H9 (cell line): ENCODE data around the gene FSIP1. TPM values are rescaled to one million over a fixed set of nuclear protein-coding genes. Genes with fewer than 3 reads are reported as not detected.
A peak's percentile ranks its signal among the peaks of the same experiment; 100 is the strongest.

ENCODE experiments used
- DNase-seq: peaks from one replicate; pipeline ENCODE4 v3.0.0-alpha.2; 2017
- H2AFZ ChIP-seq: one replicate; pipeline ENCODE4 v1.6.1; 2013; ENCODE audit warnings: mild to moderate bottlenecking, low read length, control low read depth, moderate library complexity
- H2AK5ac ChIP-seq: 2 replicates; pipeline ENCODE4 v1.6.1; 2013; ENCODE audit warnings: low read length, control low read depth, mixed read lengths; ENCODE audit not compliant: insufficient read length
- H2BK120ac ChIP-seq: one replicate; pipeline ENCODE4 v1.6.1; 2013; ENCODE audit warnings: low read depth, mild to moderate bottlenecking, low read length, control low read depth, inconsistent platforms; ENCODE audit not compliant: poor library complexity, severe bottlenecking
- H2BK12ac ChIP-seq: 2 replicates; pipeline ENCODE4 v1.6.1; 2013; ENCODE audit warnings: low read length, control low read depth, mixed read lengths, low read depth; ENCODE audit not compliant: insufficient read length
- H2BK15ac ChIP-seq: 2 replicates; pipeline ENCODE4 v1.6.1; 2013; ENCODE audit warnings: low read depth, low read length, control low read depth
- H2BK20ac ChIP-seq: one replicate; pipeline ENCODE4 v1.6.1; 2013; ENCODE audit warnings: low read depth, mild to moderate bottlenecking, low read length, control low read depth, inconsistent platforms; ENCODE audit not compliant: poor library complexity, severe bottlenecking
- H2BK5ac ChIP-seq: 2 replicates; pipeline ENCODE4 v1.6.1; 2013; ENCODE audit warnings: low read length, control low read depth, mixed read lengths; ENCODE audit not compliant: insufficient read length
- H3K14ac ChIP-seq: 2 replicates; pipeline ENCODE4 v1.6.1; 2013; ENCODE audit warnings: low read length, control low read depth; ENCODE audit not compliant: insufficient read depth
- H3K18ac ChIP-seq: 2 replicates; pipeline ENCODE4 v1.6.1; 2013; ENCODE audit warnings: low read depth, mild to moderate bottlenecking, mixed read lengths, low read length, control low read depth; ENCODE audit not compliant: insufficient read length
- H3K23ac ChIP-seq: 2 replicates; pipeline ENCODE4 v1.6.1; 2013; ENCODE audit warnings: low read length, control low read depth, mixed read lengths, low read depth; ENCODE audit not compliant: insufficient read length
- H3K23me2 ChIP-seq: 2 replicates; pipeline ENCODE4 v1.6.1; 2013; ENCODE audit warnings: low read depth, mild to moderate bottlenecking, mixed read lengths, low read length, control low read depth; ENCODE audit not compliant: insufficient read length, poor library complexity, severe bottlenecking
- H3K27ac ChIP-seq: 2 replicates; pipeline ENCODE4 v1.5.1; 2013; ENCODE audit warnings: low read length, control low read depth, mixed read lengths, low read depth; ENCODE audit not compliant: insufficient read length
- H3K27me3 ChIP-seq: 2 replicates; pipeline ENCODE4 v1.6.1; 2013; ENCODE audit warnings: low read length, control low read depth, inconsistent platforms; ENCODE audit not compliant: insufficient read depth
- H3K4ac ChIP-seq: 2 replicates; pipeline ENCODE4 v1.6.1; 2013; ENCODE audit warnings: low read depth, mild to moderate bottlenecking, control low read depth, inconsistent platforms, low read length, moderate library complexity
- H3K4me1 ChIP-seq: 2 replicates; pipeline ENCODE4 v1.6.1; 2013; ENCODE audit warnings: low read length, control low read depth, inconsistent platforms; ENCODE audit not compliant: insufficient read depth
- H3K4me2 ChIP-seq: 2 replicates; pipeline ENCODE4 v1.6.1; 2013; ENCODE audit warnings: low read length, control low read depth, mixed read lengths; ENCODE audit not compliant: insufficient read length, insufficient read depth
- H3K56ac ChIP-seq: 2 replicates; pipeline ENCODE4 v1.6.1; 2013; ENCODE audit warnings: low read depth, mild to moderate bottlenecking, mixed read lengths, low read length, control low read depth; ENCODE audit not compliant: insufficient read length
- H3K79me1 ChIP-seq: 2 replicates; pipeline ENCODE4 v1.6.1; 2013; ENCODE audit warnings: low read depth, mild to moderate bottlenecking, moderate library complexity, low read length, control low read depth, inconsistent platforms; ENCODE audit not compliant: insufficient read depth, poor library complexity, severe bottlenecking
- H3K79me2 ChIP-seq: 2 replicates; pipeline ENCODE4 v1.6.1; 2013; ENCODE audit warnings: low read length, control low read depth, inconsistent platforms; ENCODE audit not compliant: insufficient read depth
- H3K9ac ChIP-seq: 2 replicates; pipeline ENCODE4 v1.6.1; 2013; ENCODE audit warnings: low read length, control low read depth, mixed read lengths; ENCODE audit not compliant: insufficient read length; ENCODE audit errors: extremely low read depth
- H3K9me3 ChIP-seq: one replicate; pipeline ENCODE4 v1.6.1; 2013; ENCODE audit warnings: low read depth, low read length, inconsistent platforms; ENCODE audit not compliant: control insufficient read depth
- H3T11ph ChIP-seq: one replicate; pipeline ENCODE4 v1.6.1; 2013; ENCODE audit warnings: mild to moderate bottlenecking, low read length, control low read depth, inconsistent platforms
- H4K20me1 ChIP-seq: one replicate; pipeline ENCODE4 v1.6.1; 2013; ENCODE audit not compliant: control insufficient read depth, insufficient read length, insufficient read depth
- H4K5ac ChIP-seq: 2 replicates; pipeline ENCODE4 v1.6.1; 2013; ENCODE audit warnings: low read depth, mild to moderate bottlenecking, mixed read lengths, low read length, control low read depth; ENCODE audit not compliant: insufficient read length
- H4K8ac ChIP-seq: replicated peaks from 2 replicates; pipeline ENCODE4 v1.6.1; 2013; ENCODE audit warnings: low read length, control low read depth, mixed read lengths, low read depth; ENCODE audit not compliant: insufficient read length
- H4K91ac ChIP-seq: 2 replicates; pipeline ENCODE4 v1.6.1; 2013; ENCODE audit warnings: low read depth, mild to moderate bottlenecking, moderate library complexity, mixed read lengths, low read length, control low read depth; ENCODE audit not compliant: insufficient read length
- H3K27ac Mint-ChIP-seq, 3 experiments: 2 replicates in 2 of 3; 3 replicates in 1 of 3; pipeline ENCODE4 v1.8.0; 2020 to 2021; ENCODE audit warnings: mixed read lengths in 3 of 3, mild to moderate bottlenecking in 1 of 3, moderate library complexity in 1 of 3
- H3K27me3 Mint-ChIP-seq: 2 replicates; pipeline ENCODE4 v1.8.0; 2021; ENCODE audit warnings: low read depth, mild to moderate bottlenecking, moderate library complexity, mixed read lengths
- H3K36me3 Mint-ChIP-seq, 3 experiments: 2 replicates in 2 of 3; 3 replicates in 1 of 3; pipeline ENCODE4 v1.8.0; 2020 to 2021; ENCODE audit warnings: low read depth in 3 of 3, mixed read lengths in 3 of 3; ENCODE audit not compliant: insufficient read depth in 1 of 3
- H3K4me1 Mint-ChIP-seq, 2 experiments: 2 replicates each; pipeline ENCODE4 v1.8.0; 2020; ENCODE audit warnings: mixed read lengths in 2 of 2
- H3K4me3 Mint-ChIP-seq, 2 experiments: 2 replicates in 1 of 2; 3 replicates in 1 of 2; pipeline ENCODE4 v1.8.0; 2020 to 2021; ENCODE audit warnings: mild to moderate bottlenecking in 2 of 2, mixed read lengths in 2 of 2, moderate library complexity in 1 of 2
- H3K9me3 Mint-ChIP-seq, 2 experiments: 2 replicates in 1 of 2; 3 replicates in 1 of 2; pipeline ENCODE4 v1.8.0; 2020; ENCODE audit warnings: mild to moderate bottlenecking in 2 of 2, mixed read lengths in 2 of 2, moderate library complexity in 1 of 2
- WGBS: extraction: QIAGEN DNeasy Blood & Tissue Kit; methylation state at CpG from one replicate; pipeline ENCODE4 v1.1.7; 2013; ENCODE audit warnings: missing lambda C conversion rate, low lambda C conversion rate, mixed read lengths; ENCODE audit not compliant: insufficient read length; ENCODE audit errors: extremely low coverage; 5-methylcytosine and 5-hydroxymethylcytosine counted together
- total RNA-seq: library from RNA; stranded (reverse); gene quantifications from 2 replicates; pipeline ENCODE4 v1.2.1, GENCODE V29; 2021
- TF ChIP-seq, protein P1 (sequence below): fragments of 200-600 bp; sonication (generic); conservative IDR thresholded peaks from 3 replicates; pipeline ENCODE4 v1.8.0; 2021; ENCODE audit warnings: antibody characterized with exemption, mild to moderate bottlenecking

FSIP1 gene
- total RNA-seq, 1 experiment from 2014 or later, result 0.96 TPM

DNA sequence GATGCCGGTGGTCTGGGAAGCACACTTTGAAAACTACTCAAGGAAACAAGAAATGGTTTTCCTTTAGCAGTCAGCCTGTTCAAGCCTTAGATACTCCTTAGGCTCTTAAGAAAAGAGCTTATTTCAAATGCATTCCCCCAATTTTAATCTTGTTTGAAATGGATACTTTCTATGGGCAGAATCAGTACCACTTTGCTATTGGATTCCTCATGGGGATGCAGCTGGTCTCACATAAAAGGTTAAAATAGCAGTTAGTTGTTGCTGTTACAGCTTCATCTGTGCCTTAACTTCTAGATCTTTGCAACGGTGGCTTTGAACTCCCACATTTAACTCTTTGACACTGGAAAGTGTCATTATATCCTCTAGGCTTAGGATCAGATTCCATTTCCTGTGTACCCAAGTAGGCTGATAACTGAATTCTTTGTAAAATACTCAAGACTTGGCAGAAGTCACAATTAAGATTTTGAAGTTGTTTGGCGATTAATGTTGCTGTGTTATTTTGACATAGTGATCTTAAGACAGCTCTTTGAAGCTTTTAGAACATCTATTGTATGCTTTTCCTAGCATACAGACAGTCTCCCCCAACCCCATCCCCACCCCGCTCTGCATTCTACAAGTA is 199.6 kb downstream of the FSIP1 start:
- H3T11ph ChIP-seq, result no peak overlapping the region
- H4K20me1 ChIP-seq, result no peaks in the 10 kb centered on the region
- no peak overlapping the region for H3K18ac ChIP-seq
- H3K4ac ChIP-seq, result no peak overlapping the region
- peak overlapping the region; percentile 1 to 91; a peak in 2 of 5 replicates for H3K4me3 Mint-ChIP-seq
- no peak overlapping the region for H3K56ac ChIP-seq
- no peaks in the 10 kb centered on the region for H3K27me3 ChIP-seq
- no peak overlapping the region for H3K14ac ChIP-seq
- no peaks in the 10 kb centered on the region for H3K9me3 ChIP-seq
- H2AK5ac ChIP-seq, result no peak overlapping the region
- no peak overlapping the region for H2BK120ac ChIP-seq
- no peaks in the 10 kb centered on the region for H3K79me1 ChIP-seq
- no peak overlapping the region for H2BK5ac ChIP-seq
- no peak overlapping the region for H3K4me2 ChIP-seq
- no peak overlapping the region for H2AFZ ChIP-seq
- TF ChIP-seq, protein P1, sequence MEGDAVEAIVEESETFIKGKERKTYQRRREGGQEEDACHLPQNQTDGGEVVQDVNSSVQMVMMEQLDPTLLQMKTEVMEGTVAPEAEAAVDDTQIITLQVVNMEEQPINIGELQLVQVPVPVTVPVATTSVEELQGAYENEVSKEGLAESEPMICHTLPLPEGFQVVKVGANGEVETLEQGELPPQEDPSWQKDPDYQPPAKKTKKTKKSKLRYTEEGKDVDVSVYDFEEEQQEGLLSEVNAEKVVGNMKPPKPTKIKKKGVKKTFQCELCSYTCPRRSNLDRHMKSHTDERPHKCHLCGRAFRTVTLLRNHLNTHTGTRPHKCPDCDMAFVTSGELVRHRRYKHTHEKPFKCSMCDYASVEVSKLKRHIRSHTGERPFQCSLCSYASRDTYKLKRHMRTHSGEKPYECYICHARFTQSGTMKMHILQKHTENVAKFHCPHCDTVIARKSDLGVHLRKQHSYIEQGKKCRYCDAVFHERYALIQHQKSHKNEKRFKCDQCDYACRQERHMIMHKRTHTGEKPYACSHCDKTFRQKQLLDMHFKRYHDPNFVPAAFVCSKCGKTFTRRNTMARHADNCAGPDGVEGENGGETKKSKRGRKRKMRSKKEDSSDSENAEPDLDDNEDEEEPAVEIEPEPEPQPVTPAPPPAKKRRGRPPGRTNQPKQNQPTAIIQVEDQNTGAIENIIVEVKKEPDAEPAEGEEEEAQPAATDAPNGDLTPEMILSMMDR, result no peak; the same call in 2 of the 3 replicates
- peaks cover 15% of the 10 kb centered on the region for H3K23me2 ChIP-seq
- no peak overlapping the region for H4K8ac ChIP-seq
- H3K27ac Mint-ChIP-seq, result no peak overlapping the region
- H3K27me3 Mint-ChIP-seq, result peaks cover 14% of the 10 kb centered on the region
- no peak overlapping the region for H4K91ac ChIP-seq
- H3K27ac ChIP-seq, result no peak overlapping the region
- H3K4me1 Mint-ChIP-seq, result peaks cover 33 to 44% of the 10 kb centered on the region in 2 experiments
- no peaks in the 10 kb centered on the region; the same call in 1 of the 2 replicates for H3K79me2 ChIP-seq
- peaks cover 0 to 5% of the 10 kb centered on the region in 2 experiments; a peak in 1 of 5 replicates for H3K9me3 Mint-ChIP-seq
- no peak overlapping the region for H4K5ac ChIP-seq
- H2BK12ac ChIP-seq, result no peak overlapping the region
- peaks cover 33 to 63% (median 62%) of the 10 kb centered on the region in 3 experiments; a peak in 6 of 7 replicates for H3K36me3 Mint-ChIP-seq
- H2BK20ac ChIP-seq, result no peak overlapping the region
- no peaks in the 10 kb centered on the region; the same call in 1 of the 2 replicates for H3K4me1 ChIP-seq
- no peak for DNase-seq
- WGBS, result no CpG with 5 or more reads among the region's 4 CpGs
- H3K9ac ChIP-seq, result no peak overlapping the region
- no peak overlapping the region for H3K23ac ChIP-seq
- H2BK15ac ChIP-seq, result no peak overlapping the region
